GM23338 (cell line): ENCODE measurements around the gene DHFR. TPM values are rescaled to one million over a fixed set of nuclear protein-coding genes. Genes with fewer than 3 reads are reported as not detected.

Experiments
- ATAC-seq: fragments of 200-7000 bp; cut with Tn5 transposase; 3 replicates; pipeline ENCODE4 v1.9.1; 2020
- DNase-seq: peaks from one replicate; pipeline ENCODE4 v3.0.0-alpha.2; 2015; ENCODE audit warnings: low spot score
- H2AFZ ChIP-seq: fragments of 200-600 bp; sonication (generic); 2 replicates; pipeline ENCODE4 v1.8.0; 2016; ENCODE audit warnings: antibody characterized with exemption, mild to moderate bottlenecking, moderate library complexity
- H3F3A ChIP-seq: fragments of 200-600 bp; sonication (generic); replicated peaks from 2 replicates; pipeline ENCODE4 v1.8.0; 2017; ENCODE audit warnings: antibody characterized with exemption, mixed run types, low read depth
- H3K27ac ChIP-seq: fragments of 200-600 bp; sonication (generic); 2 replicates; pipeline ENCODE4 v1.6.1; 2016; ENCODE audit warnings: low read depth
- H3K27me3 ChIP-seq: fragments of 200-600 bp; sonication (generic); 2 replicates; pipeline ENCODE4 v1.8.0; 2016; ENCODE audit warnings: mild to moderate bottlenecking, mixed run types, moderate library complexity; ENCODE audit not compliant: insufficient read depth
- H3K36me3 ChIP-seq: fragments of 200-600 bp; sonication (generic); 2 replicates; pipeline ENCODE4 v1.8.0; 2016; ENCODE audit warnings: mild to moderate bottlenecking; ENCODE audit not compliant: insufficient read depth
- H3K4me1 ChIP-seq: fragments of 200-600 bp; sonication (generic); 2 replicates; pipeline ENCODE4 v1.8.0; 2016; ENCODE audit warnings: mild to moderate bottlenecking, moderate library complexity; ENCODE audit not compliant: insufficient read depth
- H3K4me2 ChIP-seq: fragments of 200-600 bp; sonication (generic); 2 replicates; pipeline ENCODE4 v1.7.1; 2017; ENCODE audit warnings: mixed run types
- H3K4me3 ChIP-seq: fragments of 200-600 bp; sonication (generic); 2 replicates; pipeline ENCODE4 v1.6.1; 2016; ENCODE audit warnings: mixed run types
- H3K79me2 ChIP-seq: fragments of 200-600 bp; sonication (generic); replicated peaks from 2 replicates; pipeline ENCODE4 v1.8.0; 2017; ENCODE audit warnings: mild to moderate bottlenecking; ENCODE audit not compliant: insufficient read depth
- H3K9me2 ChIP-seq: fragments of 200-600 bp; sonication (generic); 2 replicates; pipeline ENCODE4 v1.8.0; 2017; ENCODE audit not compliant: insufficient read depth
- H4K20me1 ChIP-seq: fragments of 200-600 bp; sonication (generic); replicated peaks from 2 replicates; pipeline ENCODE4 v1.8.0; 2017; ENCODE audit warnings: mild to moderate bottlenecking; ENCODE audit not compliant: insufficient read depth
- H3K27ac Mint-ChIP-seq: 2 replicates; pipeline ENCODE4 v1.8.0; 2020; ENCODE audit warnings: inconsistent platforms, mild to moderate bottlenecking, moderate library complexity, mixed read lengths
- H3K27me3 Mint-ChIP-seq: 3 replicates; pipeline ENCODE4 v1.8.0; 2022; ENCODE audit warnings: low read depth, mild to moderate bottlenecking, moderate library complexity, mixed read lengths, inconsistent platforms; ENCODE audit not compliant: insufficient read depth, poor library complexity
- H3K36me3 Mint-ChIP-seq: 3 replicates; pipeline ENCODE4 v1.8.0; 2021; ENCODE audit warnings: low read depth, mild to moderate bottlenecking, inconsistent platforms, moderate library complexity, mixed read lengths
- H3K4me1 Mint-ChIP-seq: 3 replicates; pipeline ENCODE4 v1.8.0; 2020; ENCODE audit warnings: mild to moderate bottlenecking, inconsistent platforms, mixed read lengths
- H3K4me3 Mint-ChIP-seq: 3 replicates; pipeline ENCODE4 v1.8.0; 2021; ENCODE audit warnings: moderate library complexity, mild to moderate bottlenecking, inconsistent platforms, mixed read lengths
- H3K9me3 Mint-ChIP-seq: 3 replicates; pipeline ENCODE4 v1.8.0; 2020; ENCODE audit warnings: moderate library complexity, mild to moderate bottlenecking, inconsistent platforms, mixed read lengths
- CREB1 ChIP-seq: fragments of 250-450 bp; sonication (Bioruptor Pico); IDR thresholded peaks from 2 replicates; pipeline ENCODE4 v1.5.0; 2020; ENCODE audit warnings: low read depth, mild to moderate bottlenecking, moderate library complexity
- EZH2 ChIP-seq: fragments of 200-600 bp; sonication (generic); IDR thresholded peaks from one replicate; pipeline ENCODE4 v1.8.0; 2017; ENCODE audit warnings: antibody characterized with exemption, mild to moderate bottlenecking, low read depth; ENCODE audit not compliant: unreplicated experiment
- EZH2phosphoT487 ChIP-seq: fragments of 200-600 bp; sonication (generic); IDR thresholded peaks from one replicate; pipeline ENCODE4 v1.8.1; 2018; ENCODE audit warnings: antibody characterized with exemption; ENCODE audit not compliant: unreplicated experiment
- JUNB ChIP-seq: IDR thresholded peaks from one replicate; pipeline ENCODE4 v1.6.1; 2016; ENCODE audit warnings: antibody characterized with exemption; ENCODE audit not compliant: unreplicated experiment
- NANOG ChIP-seq: IDR thresholded peaks from 2 replicates; pipeline ENCODE4 v1.6.1; 2016; ENCODE audit warnings: antibody characterized with exemption, borderline replicate concordance
- POLR2AphosphoS5 ChIP-seq: IDR thresholded peaks from 2 replicates; pipeline ENCODE4 v1.6.1; 2016; ENCODE audit warnings: antibody characterized with exemption, low read depth
- STAT1 ChIP-seq: IDR thresholded peaks from one replicate; pipeline ENCODE4 v1.6.1; 2016; ENCODE audit warnings: antibody characterized with exemption; ENCODE audit not compliant: unreplicated experiment
- ZNF114 ChIP-seq: fragments of 250-450 bp; sonication (Bioruptor Pico); IDR thresholded peaks from 2 replicates; pipeline ENCODE4 v1.5.0; 2020; ENCODE audit warnings: mild to moderate bottlenecking, moderate library complexity
- ZNF331 ChIP-seq: fragments of 250-450 bp; sonication (Bioruptor Pico); IDR thresholded peaks from 2 replicates; pipeline ENCODE4 v1.5.0; 2020; ENCODE audit warnings: low read depth, mild to moderate bottlenecking, moderate library complexity
- polyA plus RNA-seq: library from polyadenylated mRNA; unstranded; fragments of >200 nt; fragmentation: Nextera tagmentation; extraction: Ambion mirVana; gene quantifications from 2 replicates; pipeline ENCODE4 v1.2.1, GENCODE V29; 2016
- total RNA-seq: library from RNA; depleted of rRNA; stranded (reverse); fragments of >200 nt; shearing (Covaris generic); gene quantifications from 2 replicates; pipeline ENCODE4 v1.2.3, GENCODE V29; 2014
- TF ChIP-seq, protein P1 (sequence below), 2 experiments: fragments of 200-600 bp in 1 of 2; sonication (generic) in 1 of 2; conservative IDR thresholded peaks; 2 replicates each; pipeline versions ENCODE4 v1.5.1 to v1.6.1; 2016 to 2017; ENCODE audit warnings: antibody characterized with exemption in 2 of 2, low read depth in 2 of 2, mild to moderate bottlenecking in 2 of 2, moderate library complexity in 1 of 2
- TF ChIP-seq, protein P2 (sequence below): fragments of 250-450 bp; sonication (Bioruptor Pico); IDR thresholded peaks from 2 replicates; pipeline ENCODE4 v1.5.0; 2020; ENCODE audit warnings: mild to moderate bottlenecking, moderate library complexity
- TF ChIP-seq, protein P3 (sequence below): IDR thresholded peaks from 2 replicates; pipeline ENCODE4 v1.6.1; 2016; ENCODE audit warnings: antibody characterized with exemption
- TF ChIP-seq, protein P4 (sequence below): IDR thresholded peaks from one replicate; pipeline ENCODE4 v1.6.1; 2018; ENCODE audit warnings: antibody characterized with exemption; ENCODE audit not compliant: unreplicated experiment

DHFR gene
- total and polyA plus RNA-seq, 2 experiments from 2014 or later = 56.2 to 95.6 TPM

DNA sequence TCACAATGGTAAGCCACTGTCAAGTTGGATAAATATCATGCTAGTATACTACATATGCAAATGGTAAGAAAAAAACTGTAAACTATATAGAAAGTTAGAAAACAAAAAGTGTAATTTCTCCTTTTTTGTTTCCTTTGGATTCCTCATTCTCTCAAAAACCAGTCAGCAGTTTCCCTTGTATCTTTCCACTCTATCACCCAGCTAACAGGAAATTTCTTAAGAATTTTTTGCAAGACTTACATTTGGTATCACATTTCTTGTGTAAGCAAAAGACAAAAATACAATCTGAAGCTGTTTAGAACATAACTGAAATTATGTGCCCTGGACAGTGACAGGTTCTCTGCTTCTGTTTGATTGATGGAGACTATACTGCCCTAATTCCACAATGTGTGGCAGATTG, 25.5 kb downstream of the DHFR start:
- Histone ChIP-seq H3K36me3 (peaks cover 19% of the 10 kb centered on the region; the same call in 1 of the 2 replicates), H3K27me3 (no peaks in the 10 kb centered on the region), H3F3A (no peaks in the 10 kb centered on the region), H2AFZ (no peak overlapping the region), H3K4me2 (no peak overlapping the region), H4K20me1 (no peaks in the 10 kb centered on the region), H3K4me1 (no peaks in the 10 kb centered on the region), H3K9me2 (no peaks in the 10 kb centered on the region), H3K27ac (no peak overlapping the region), H3K79me2 (no peaks in the 10 kb centered on the region), H3K4me3 (no peak overlapping the region)
- no peaks in the 10 kb centered on the region for H3K27me3 Mint-ChIP-seq
- no peak overlapping the region for H3K4me3 Mint-ChIP-seq
- ATAC-seq = no peak
- no peak for TF ChIP-seq NANOG
- no peak for TF ChIP-seq EZH2phosphoT487
- no peak for TF ChIP-seq CREB1 (CRISPR knock-in tag)
- TF ChIP-seq JUNB = no peak
- TF ChIP-seq, protein P1, sequence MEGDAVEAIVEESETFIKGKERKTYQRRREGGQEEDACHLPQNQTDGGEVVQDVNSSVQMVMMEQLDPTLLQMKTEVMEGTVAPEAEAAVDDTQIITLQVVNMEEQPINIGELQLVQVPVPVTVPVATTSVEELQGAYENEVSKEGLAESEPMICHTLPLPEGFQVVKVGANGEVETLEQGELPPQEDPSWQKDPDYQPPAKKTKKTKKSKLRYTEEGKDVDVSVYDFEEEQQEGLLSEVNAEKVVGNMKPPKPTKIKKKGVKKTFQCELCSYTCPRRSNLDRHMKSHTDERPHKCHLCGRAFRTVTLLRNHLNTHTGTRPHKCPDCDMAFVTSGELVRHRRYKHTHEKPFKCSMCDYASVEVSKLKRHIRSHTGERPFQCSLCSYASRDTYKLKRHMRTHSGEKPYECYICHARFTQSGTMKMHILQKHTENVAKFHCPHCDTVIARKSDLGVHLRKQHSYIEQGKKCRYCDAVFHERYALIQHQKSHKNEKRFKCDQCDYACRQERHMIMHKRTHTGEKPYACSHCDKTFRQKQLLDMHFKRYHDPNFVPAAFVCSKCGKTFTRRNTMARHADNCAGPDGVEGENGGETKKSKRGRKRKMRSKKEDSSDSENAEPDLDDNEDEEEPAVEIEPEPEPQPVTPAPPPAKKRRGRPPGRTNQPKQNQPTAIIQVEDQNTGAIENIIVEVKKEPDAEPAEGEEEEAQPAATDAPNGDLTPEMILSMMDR (conservative IDR thresholded peaks at IDR 0.05; ENCODE audit: low read depth in 2 of 2) = no peak
- TF ChIP-seq, protein P2, sequence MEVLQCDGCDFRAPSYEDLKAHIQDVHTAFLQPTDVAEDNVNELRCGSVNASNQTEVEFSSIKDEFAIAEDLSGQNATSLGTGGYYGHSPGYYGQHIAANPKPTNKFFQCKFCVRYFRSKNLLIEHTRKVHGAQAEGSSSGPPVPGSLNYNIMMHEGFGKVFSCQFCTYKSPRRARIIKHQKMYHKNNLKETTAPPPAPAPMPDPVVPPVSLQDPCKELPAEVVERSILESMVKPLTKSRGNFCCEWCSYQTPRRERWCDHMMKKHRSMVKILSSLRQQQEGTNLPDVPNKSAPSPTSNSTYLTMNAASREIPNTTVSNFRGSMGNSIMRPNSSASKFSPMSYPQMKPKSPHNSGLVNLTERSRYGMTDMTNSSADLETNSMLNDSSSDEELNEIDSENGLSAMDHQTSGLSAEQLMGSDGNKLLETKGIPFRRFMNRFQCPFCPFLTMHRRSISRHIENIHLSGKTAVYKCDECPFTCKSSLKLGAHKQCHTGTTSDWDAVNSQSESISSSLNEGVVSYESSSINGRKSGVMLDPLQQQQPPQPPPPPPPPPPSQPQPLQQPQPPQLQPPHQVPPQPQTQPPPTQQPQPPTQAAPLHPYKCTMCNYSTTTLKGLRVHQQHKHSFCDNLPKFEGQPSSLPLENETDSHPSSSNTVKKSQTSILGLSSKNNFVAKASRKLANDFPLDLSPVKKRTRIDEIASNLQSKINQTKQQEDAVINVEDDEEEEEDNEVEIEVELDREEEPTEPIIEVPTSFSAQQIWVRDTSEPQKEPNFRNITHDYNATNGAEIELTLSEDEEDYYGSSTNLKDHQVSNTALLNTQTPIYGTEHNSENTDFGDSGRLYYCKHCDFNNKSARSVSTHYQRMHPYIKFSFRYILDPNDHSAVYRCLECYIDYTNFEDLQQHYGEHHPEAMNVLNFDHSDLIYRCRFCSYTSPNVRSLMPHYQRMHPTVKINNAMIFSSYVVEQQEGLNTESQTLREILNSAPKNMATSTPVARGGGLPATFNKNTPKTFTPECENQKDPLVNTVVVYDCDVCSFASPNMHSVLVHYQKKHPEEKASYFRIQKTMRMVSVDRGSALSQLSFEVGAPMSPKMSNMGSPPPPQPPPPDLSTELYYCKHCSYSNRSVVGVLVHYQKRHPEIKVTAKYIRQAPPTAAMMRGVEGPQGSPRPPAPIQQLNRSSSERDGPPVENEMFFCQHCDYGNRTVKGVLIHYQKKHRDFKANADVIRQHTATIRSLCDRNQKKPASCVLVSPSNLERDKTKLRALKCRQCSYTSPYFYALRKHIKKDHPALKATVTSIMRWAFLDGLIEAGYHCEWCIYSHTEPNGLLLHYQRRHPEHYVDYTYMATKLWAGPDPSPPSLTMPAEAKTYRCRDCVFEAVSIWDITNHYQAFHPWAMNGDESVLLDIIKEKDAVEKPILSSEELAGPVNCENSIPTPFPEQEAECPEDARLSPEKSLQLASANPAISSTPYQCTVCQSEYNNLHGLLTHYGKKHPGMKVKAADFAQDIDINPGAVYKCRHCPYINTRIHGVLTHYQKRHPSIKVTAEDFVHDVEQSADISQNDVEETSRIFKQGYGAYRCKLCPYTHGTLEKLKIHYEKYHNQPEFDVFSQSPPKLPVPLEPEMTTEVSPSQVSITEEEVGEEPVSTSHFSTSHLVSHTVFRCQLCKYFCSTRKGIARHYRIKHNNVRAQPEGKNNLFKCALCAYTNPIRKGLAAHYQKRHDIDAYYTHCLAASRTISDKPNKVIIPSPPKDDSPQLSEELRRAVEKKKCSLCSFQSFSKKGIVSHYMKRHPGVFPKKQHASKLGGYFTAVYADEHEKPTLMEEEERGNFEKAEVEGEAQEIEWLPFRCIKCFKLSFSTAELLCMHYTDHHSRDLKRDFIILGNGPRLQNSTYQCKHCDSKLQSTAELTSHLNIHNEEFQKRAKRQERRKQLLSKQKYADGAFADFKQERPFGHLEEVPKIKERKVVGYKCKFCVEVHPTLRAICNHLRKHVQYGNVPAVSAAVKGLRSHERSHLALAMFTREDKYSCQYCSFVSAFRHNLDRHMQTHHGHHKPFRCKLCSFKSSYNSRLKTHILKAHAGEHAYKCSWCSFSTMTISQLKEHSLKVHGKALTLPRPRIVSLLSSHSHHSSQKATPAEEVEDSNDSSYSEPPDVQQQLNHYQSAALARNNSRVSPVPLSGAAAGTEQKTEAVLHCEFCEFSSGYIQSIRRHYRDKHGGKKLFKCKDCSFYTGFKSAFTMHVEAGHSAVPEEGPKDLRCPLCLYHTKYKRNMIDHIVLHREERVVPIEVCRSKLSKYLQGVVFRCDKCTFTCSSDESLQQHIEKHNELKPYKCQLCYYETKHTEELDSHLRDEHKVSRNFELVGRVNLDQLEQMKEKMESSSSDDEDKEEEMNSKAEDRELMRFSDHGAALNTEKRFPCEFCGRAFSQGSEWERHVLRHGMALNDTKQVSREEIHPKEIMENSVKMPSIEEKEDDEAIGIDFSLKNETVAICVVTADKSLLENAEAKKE (CRISPR knock-in tag) = no peak
- TF ChIP-seq POLR2AphosphoS5 = no peak
- TF ChIP-seq EZH2 = no peak
- no peak for TF ChIP-seq ZNF114 (CRISPR knock-in tag)
- no peak for TF ChIP-seq ZNF331 (CRISPR knock-in tag)
- no peak for TF ChIP-seq STAT1
- TF ChIP-seq, protein P3, sequence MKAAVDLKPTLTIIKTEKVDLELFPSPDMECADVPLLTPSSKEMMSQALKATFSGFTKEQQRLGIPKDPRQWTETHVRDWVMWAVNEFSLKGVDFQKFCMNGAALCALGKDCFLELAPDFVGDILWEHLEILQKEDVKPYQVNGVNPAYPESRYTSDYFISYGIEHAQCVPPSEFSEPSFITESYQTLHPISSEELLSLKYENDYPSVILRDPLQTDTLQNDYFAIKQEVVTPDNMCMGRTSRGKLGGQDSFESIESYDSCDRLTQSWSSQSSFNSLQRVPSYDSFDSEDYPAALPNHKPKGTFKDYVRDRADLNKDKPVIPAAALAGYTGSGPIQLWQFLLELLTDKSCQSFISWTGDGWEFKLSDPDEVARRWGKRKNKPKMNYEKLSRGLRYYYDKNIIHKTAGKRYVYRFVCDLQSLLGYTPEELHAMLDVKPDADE = no peak
- TF ChIP-seq, protein P4, sequence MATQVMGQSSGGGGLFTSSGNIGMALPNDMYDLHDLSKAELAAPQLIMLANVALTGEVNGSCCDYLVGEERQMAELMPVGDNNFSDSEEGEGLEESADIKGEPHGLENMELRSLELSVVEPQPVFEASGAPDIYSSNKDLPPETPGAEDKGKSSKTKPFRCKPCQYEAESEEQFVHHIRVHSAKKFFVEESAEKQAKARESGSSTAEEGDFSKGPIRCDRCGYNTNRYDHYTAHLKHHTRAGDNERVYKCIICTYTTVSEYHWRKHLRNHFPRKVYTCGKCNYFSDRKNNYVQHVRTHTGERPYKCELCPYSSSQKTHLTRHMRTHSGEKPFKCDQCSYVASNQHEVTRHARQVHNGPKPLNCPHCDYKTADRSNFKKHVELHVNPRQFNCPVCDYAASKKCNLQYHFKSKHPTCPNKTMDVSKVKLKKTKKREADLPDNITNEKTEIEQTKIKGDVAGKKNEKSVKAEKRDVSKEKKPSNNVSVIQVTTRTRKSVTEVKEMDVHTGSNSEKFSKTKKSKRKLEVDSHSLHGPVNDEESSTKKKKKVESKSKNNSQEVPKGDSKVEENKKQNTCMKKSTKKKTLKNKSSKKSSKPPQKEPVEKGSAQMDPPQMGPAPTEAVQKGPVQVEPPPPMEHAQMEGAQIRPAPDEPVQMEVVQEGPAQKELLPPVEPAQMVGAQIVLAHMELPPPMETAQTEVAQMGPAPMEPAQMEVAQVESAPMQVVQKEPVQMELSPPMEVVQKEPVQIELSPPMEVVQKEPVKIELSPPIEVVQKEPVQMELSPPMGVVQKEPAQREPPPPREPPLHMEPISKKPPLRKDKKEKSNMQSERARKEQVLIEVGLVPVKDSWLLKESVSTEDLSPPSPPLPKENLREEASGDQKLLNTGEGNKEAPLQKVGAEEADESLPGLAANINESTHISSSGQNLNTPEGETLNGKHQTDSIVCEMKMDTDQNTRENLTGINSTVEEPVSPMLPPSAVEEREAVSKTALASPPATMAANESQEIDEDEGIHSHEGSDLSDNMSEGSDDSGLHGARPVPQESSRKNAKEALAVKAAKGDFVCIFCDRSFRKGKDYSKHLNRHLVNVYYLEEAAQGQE = no peak
- no peaks in the 10 kb centered on the region for H3K4me1 Mint-ChIP-seq
- H3K27ac Mint-ChIP-seq = no peak overlapping the region
- no peaks in the 10 kb centered on the region for H3K9me3 Mint-ChIP-seq
- no peak for DNase-seq
- H3K36me3 Mint-ChIP-seq = peaks cover 50% of the 10 kb centered on the region
